Islet precursor cell (in vitro differentiated cells): ENCODE measurements around the gene TLE7.
A peak's percentile ranks its signal among the peaks of the same experiment; 100 is the strongest.

Source experiments
- DNase-seq: peaks from one replicate; pipeline ENCODE4 v3.0.0-alpha.2; 2018

TLE7 gene

DNA sequence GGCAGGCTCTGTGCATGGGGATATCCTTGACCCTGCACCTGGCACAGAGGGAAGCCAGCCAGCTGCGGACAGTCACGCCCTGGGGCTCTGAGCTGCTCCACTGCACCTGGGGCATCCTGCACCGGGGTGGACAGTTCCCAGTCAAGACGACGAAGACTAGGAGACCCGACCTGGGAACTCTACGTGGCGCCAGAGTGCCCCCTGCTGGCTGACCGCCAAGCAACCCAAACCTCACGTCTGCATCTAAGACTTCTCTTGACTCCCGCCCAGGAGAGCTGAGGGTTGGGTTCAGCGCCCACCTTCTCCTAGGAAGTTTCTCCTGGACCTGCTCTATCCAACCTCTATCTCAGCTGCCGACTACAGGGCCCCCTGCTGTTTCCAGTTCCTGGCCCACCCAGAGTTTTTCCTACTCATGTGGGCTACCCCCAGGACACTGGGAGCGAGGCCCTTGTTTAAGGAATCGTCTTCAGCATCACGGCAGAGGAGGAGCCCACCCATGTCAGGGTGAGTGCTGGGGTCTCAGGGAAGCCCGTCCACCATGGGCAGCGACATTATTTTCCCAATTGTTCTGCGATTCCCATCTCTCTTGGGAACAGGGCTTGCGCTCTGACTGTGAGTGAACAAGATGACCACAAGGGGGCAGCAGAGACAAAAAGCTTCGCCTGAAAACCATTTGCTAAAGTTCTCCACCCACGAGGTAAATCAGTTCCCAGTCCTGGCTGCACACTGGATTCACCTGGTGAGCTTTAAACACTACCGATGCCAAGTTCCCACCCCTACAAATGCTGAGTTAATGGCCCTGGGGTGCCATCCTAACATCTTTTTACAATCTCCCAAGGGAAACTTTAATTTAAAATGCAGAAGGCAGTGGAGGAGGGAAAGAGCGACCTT, 29.3 kb downstream of the TLE7 start:
- peak; percentile 89 for DNase-seq

DNA sequence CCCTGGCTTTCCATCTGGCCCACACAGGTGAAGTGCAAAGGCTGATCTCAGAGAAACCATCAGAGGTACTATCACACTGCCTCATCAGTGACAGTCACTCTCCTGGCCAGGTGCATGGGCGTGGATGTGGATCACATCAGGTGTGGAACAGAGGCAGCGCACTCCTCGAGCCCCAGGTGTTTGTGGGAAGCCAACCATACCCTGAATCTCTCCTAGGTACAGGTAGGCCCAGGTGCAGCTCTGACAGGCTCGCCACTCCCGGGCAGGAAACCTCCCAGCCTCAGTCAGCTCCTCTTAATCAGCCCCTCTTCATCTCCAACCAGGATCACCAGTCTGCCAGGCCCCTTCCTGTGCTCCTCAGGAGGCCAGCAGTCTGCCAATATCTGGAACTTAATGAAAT, 31.7 kb downstream of the TLE7 start:
- DNase-seq: no peak

DNA sequence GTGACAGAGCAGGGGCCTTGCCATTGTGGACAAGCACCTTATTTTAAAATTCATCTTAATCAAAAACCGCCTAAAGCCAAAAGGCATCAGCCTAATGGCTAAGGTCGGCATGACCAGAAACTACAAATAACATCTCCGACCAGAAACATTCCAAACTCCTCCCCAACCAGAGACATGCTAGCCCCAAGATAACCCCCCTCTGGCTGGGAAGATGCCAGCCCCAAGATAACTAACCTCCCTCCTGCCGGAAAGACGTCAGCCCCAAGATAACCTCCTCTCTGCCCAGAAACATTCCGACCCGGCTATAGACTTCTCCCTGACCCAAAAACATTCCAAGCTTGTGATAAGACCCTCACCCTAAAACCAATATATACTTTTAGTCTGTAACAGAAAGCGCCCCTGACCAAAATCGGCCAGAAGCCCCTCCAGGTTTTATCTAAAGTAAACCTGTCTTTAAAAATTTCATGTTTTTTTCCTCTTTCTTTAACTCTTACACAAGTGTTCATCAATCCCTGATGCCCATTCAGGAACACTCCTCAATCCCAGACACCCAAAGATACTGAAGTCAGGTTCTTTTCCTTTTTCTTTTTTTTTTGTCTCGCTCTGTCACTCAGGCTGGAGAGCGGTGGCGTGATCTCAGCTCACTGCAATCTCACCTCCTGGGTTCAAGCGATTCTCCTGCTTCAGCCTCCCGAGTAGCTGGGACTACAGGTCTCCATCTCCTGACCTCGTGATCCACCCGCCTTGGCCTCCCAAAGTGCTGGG, 32.7 kb downstream of the TLE7 start:
- no peak for DNase-seq

DNA sequence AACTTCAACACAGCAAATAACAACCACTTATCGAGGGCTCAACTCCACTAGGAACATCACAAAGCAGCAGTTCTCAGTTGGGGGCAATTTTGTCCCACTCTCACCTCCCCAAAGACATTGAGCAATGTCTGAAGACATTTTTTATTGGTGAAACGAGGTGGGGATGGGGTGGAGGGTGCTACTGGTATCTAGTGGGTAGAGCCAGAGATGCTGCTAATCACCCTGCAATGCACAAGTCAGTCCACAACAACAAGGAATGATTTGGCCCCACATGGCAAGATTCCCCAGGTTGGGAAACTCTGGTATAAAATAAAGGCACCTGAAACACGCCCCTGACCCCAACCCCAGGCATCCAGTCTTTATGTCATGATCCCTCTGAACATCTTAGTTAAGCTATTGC, 33.3 kb downstream of the TLE7 start:
- no peak for DNase-seq

DNA sequence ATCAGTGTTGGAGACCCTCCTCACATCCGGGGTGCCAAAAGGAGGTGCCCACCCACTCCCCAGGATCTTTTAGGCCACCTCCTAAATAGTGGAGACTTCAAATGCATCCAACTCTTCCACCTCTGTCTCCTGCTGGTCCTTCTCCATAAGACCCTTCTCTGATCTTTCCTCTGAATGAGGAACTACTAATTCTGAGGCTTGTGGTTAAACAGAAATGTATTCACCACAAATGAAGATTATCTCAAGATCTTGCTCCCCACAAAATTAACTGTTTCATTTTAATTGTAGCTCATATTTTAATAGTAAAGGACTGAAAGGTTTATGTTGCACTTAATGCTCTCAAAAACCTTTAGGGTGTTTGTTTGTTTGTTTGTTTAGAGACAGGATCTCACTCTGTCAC, 34.1 kb downstream of the TLE7 start:
- no peak for DNase-seq

DNA sequence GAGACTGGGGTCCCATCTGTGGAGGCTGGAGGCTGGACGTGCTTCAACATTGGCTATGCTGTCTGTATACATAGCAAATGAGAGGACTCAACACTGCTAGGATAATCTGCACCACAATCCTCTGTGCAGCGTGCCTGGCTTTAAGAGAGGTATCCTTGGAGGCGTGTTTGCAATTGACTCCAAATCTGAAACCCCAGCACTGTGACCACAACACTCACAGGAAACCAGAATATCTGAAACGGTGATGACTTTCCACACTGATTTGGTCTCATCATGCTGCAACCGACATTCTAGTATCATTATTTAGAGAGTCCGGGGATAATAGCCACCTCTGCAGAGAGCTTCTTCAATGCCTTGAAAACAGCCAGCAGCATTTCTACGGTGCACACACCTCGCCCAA, 35.1 kb downstream of the TLE7 start:
- DNase-seq: no peak

DNA sequence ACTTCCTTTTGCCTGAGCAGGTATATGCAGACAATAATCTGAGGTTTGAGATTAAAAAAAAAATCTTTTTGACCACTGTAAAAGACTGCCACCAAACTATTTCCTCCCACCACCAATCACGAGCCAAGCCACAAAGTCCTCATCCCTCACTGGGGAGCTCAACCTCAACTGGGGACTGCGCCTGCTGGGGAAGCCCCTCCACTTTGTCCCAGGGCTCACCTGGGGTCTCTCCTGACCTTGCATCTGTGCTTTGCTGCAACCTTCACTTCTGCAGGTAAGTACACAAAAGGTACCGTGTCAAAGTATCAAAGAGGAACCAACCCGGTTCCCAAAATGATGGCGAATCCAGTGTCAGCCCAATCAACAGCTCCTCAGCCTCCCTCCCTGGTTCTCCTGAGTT, 35.5 kb downstream of the TLE7 start:
- no peak for DNase-seq

DNA sequence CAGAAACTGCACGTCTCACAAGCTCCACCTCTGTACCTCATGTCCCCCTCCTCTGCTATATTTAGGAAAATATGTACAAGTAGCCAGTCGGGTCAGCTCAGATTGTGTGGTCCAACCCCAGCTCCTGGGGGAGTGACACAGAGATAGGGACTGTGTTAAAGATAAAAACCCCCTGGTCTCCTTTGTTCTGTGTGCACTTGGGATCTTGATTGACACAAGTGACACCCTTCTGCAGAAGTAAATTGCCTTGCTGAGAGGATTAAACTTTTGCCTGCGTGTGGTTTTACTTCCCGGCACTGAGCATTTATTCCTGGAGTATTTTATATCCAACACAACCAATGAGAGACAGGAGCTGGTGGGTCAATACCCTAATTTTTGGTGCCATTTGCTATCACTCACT, 37.5 kb downstream of the TLE7 start:
- no peak for DNase-seq

DNA sequence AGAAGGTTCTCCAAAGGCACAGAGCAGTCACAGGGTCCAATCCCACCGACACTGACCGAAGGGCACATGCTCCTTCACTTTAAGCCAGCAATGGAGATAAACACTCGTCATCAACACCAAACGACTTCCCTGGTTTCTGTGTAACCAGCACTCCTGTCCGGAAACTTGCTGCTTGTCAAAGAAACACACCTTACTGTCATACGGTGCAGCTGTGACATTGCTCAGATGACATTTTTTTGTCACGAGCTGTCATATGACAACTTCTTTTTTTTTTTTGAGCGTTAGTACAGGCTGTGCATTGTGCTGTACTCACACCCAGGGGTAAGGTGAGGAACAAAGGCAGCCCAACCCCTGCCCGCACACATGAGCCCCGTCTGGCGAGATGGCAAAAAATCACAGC, 39.2 kb downstream of the TLE7 start:
- DNase-seq: no peak

DNA sequence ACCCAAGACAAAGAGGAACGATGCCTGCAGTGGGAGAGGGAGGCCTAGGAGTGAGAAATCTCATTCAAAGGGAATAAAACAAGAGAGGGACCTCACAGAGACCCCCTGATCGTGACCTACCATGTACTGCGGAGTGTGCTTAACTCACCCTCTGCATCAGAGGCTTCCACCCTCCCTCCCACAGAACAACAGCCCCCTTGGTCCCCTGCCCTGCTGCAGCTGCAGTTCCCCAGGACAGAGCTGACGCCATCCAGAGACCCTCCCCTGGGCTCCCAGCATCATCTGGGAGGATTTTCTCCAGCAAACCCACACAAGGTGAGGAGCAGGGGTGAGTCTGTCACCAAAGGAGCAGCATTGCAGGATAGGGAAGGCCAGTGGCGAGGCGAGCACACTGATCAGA, 39.8 kb downstream of the TLE7 start:
- DNase-seq: no peak

DNA sequence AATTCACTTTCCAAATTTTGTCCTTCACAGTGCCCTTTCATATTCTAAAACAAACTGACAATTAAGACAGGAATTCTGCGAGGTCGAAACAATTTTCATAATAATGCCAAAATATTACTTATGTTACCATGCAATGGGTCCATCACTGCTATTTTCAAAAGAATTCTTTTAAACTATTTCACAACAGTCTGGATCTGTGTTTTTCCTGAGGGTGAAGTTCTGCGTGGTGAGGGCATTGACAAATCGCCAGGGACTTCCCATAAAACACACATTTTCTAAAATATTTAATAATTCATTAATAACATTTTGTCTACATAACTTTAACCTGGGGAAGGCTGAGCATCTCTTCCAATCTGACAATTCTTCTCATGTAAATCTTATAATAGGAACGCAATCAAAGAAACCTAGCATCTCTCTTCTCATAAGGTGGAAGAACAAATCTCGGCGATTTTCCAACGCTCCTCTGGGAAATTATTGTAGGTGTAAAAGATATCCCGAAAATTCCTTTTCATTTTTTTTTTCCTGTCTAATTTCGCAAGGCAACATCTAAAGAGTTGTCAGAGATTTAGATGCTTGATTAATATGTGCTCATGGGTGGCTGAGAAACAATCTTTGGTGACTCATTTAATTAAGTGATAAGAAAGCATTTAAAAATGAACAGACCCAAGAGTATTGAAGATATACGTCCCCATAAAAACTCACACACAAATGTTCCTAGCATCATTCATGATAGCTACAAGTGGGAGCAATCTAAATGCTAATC, 41.9 kb downstream of the TLE7 start:
- no peak for DNase-seq

DNA sequence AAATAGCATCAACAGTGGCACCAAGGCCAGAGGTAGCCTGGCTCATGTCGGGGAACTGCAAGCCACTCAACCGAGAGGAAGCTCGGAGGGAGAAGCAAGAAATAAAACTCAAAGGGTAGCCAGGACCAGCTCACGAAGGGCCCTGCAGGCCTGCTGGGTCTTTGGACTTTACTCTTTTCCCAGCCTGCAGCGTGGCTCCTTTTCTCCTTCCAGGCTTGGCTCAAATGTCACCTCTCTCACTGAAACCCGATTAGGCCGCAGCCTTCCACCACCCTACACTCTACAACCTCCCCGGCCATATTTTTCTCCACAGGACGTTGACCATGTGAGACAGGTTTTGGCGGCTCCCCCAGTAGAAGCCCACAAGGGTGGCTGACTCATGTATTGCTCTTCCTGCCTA, 45.3 kb downstream of the TLE7 start:
- DNase-seq: no peak

DNA sequence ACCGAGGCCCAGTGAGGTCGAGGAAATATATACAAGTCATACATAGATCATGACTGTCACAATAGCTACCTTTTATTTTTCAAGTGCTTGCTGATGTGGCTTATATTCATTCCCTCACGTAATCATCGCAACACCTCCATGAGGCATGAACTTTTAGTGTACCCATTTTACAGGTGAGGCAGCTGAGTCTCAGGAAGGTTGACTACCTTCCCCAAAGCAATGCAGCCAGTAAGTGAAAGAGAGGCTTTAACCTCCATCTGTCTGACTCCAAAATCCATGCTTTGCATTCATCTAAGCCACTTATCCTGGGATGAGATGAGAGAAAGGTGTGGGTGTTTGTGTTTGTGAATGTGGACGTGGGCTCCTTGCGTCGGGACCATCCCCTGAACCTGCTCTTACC, 52.5 kb downstream of the TLE7 start:
- no peak for DNase-seq

DNA sequence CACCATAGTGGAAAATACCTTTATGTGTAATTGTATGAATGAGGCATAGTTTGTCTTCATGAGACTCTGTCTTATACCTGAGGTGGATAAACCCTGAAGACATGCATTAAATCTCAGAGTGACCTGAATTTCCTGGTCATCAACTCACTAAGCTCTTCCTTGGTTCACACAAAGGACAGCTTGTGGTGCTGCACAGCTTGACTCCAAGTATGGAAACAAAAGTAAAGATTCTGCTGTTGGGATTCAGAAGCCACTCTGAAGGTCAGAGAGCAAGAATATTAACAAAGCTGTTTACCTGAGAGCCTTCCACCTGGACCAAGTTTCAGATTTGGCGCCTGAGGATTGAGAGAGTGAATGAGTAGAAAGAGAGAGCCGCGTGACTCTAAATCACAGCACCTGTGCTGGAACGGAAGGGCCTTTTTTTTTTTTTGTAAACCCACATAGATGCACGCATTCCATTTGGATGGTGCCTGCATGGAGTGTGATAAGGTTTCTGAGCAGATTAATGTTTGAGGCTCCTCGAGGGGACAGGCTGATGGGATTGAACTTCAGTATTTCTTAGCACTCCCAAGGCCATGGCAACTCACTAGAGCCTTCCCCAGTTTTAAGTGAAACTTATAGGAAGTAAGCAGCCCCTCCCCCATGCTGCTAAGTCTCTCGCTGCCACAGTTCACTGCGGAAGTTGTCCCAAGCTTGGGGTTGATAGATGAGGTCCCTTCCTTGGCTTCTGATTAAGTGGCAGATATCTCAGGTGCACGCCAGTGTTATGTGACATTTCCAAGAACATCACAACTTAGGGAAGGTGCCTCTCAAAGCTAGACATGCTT, 54.6 kb downstream of the TLE7 start:
- DNase-seq: no peak

DNA sequence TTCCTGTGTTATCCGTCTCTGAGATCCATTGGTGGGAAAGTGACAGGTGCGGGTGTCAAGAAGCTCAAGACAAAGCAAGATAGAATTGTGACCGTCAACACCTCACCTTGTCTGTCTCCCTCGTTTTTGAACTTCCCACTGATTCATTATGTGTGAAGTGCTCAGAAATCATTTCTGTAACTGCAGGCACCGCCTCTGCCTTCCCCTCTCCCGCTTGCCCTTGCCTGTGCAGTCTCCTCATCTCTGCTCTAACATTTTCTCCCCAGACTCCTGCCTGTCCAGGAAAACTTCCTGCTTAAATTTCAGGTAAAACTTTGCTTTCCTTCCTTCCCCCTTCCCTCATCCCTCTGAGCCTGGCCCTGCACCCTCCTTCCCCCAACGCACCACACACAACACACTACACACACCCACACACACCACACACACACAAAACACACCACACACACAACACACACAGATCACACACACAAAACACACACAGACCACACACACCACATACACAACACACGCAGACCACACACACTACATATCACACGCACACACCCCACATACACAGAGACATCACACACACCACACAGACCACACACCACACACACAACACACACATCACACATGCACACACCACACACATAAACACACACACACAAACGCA, 57.7 kb downstream of the TLE7 start:
- DNase-seq: no peak

DNA sequence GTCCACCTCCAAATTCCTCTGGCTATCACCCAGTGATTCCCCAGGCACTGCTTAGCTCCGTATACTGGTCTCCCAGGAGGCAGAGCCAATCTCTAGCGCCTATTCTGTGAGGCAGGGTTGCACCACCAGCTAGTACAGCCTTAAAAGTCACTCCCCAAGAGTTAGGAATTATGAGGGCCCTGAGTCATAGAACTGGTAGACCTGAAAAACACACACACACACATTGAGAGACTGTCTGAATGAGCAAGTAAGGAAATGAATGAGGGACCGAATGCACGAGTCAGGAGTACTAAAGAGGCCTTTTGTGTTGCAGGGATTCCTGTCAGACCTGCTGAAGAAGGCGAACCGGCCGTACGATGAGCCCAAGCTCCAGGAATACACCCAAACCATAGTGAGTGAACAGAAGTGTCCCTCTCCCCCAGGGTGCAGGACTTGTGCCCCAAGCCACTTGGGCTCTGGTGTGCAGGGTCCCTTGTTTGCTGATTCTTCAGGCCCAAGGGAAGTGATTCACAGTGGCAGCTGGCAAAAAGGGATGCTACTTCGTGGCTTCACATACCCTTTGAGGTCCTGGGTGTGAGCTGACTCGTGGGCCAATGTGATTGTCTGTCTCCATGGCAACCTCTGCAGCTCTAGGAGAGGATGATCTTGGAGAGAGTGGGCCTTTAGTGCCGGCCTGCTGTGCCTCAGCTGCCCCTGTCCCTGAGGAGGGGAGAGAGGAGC, 58.6 kb downstream of the TLE7 start:
- peak; percentile 83 for DNase-seq

DNA sequence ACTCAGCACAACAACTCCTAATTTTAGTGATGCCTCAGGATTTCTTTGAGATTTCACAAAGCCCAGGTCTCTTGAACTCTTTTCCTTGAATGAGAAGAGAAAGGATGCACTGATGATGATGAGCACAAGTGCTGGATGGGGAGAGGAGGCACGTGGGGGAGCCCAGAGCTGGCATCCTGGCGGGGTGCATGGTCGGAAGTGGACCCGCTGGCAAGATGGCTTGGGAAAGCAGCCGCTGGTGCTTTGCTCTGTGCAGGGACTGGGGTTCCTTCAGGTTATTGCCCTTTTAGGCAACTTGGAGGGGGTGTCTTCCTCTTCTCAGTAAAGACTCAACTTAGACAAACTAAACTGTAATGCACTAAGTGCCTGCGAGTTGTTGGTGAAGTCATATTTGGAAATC, 61.0 kb downstream of the TLE7 start:
- DNase-seq: no peak
